ACHN (cell line): Measurements from ENCODE around the gene HES1.
A peak's percentile ranks its signal among the peaks of the same experiment; 100 is the strongest.
"Not testable (repeated sequence)": the region's sequence is repeated elsewhere in the genome, so short reads cannot be mapped to it uniquely, and the experiment has no call there.

Experiments used
- DNase-seq: peaks from one replicate; pipeline ENCODE4 v3.0.0-alpha.2; 2015
- in situ Hi-C: cut with HindIII; loops from 2 replicates; pipeline ENCODE4 v1.10.0; 2017; ENCODE audit warnings: low sequenced_read_pairs, low pct_ligation_motif_present, low pct_unique_long_range_greater_than_20kb

The HES1 gene

DNA sequence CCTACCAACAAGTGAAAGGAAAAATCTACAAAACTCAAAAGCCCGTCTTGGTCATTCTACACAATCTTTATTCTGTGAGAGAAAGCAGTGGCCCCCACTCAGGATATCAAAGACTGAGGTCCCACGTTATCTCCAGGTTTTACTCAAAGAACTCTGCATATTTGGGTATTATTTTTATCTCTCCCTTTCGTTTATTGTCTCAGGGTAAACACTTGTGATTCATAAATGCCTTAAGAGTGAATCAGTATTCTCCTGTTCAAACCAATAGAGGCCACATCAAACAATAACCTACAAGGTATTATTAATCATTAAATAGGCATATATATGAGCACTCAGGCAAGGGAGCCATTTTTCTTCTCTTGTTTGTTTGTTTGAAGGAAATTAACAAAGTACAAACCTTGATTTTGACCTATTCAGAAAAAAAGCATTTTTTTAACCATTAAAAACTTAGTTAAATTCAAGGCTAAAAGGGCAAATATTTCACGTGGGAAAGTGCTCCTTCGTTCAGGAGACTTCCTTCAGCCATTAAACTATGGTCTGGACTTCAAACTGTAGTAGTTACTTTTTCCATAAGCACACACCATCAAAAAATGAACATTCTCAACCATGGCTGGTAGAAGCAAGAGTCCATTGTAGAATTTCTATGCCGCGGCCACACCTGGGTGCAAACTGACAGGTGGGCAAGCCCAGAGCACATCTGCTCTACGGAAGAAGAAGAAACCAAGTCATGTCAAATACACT is 13.9 kb upstream of the HES1 start:
- in situ Hi-C loops, result no loop called here

DNA sequence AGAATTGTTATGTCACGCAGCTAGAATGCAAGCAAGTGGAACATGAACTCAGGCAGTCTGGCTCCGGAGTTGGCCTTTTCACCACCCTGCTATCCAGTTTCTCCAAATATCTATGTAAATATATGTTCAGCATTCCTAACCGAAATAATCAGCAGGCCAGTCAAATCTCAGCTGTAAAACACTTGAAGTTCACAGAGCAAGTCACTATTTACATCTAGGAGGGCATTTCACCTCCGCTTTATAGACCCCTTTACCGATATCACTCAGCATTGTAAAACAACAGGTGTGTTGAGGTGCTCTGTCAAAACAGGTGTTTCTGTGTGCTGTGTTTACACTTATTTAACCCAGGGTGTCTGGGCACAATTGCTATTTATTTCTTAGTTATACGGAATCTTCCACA is 12.2 kb upstream of the HES1 start:
- DNase-seq, result no peak
- in situ Hi-C loops, result no loop called here

More for the DNA sequence above, 13.9 kb upstream of the HES1 start:
- DNase-seq, result peak; percentile 53

DNA sequence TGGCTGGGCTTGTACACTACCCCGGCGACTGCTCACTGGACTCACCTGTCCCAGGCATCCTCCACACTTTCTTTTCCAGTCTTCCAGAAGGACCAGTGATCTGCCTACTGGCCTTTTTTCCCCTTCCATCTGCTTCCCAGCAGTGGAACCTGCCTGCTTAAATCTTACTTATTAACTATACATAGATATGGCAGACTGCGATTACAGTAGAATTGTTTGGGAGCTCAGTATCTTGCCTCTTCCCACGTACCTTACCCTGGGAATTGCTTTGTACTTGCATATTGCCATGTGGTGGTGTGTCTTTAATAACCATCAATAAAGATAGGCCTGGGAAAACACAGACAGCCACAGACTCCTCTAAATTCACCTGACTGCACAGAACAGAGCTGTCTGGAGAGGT is 11.8 kb upstream of the HES1 start:
- in situ Hi-C loops, result no loop called here
- no peak for DNase-seq

DNA sequence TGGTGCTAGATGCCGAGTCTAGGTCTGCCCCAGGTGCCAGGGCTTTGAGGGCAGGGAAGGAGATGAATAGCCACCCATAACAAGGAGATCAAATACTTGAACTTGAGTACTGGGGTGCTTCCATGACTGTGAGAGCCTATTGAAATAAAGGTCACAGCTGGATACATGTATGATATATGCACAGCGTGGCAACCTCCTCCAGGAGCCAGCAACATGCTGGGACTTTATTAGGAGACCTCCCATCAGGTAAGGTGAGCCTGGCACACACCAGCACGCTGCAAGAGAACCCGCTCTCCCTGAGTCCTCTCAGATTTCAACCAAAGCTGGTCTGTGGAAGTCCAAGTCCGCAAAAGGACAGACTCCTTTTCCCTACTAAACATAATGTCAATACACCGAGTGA is 10.5 kb upstream of the HES1 start:
- in situ Hi-C loops, result no loop called here
- DNase-seq, result no peak

DNA sequence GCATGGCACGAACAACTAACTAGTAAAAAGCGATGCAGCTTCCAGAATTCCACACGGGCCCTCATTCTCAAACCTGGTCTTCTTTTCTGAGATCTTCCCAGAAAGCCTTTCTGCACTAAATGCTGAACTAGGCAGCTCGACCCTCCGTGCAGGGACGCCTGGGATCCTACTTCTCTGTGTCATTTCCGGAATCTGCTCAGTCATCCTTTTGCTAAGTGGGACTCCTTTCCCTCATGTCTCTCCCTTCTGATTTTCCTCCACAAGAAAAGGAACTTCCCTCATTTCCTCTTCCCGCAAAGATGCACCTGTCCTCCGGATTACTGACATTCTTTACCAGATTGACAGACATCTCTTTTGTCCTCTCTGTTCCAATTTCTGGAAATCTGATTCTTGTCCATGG is 9.2 kb upstream of the HES1 start:
- DNase-seq, result no peak
- in situ Hi-C loops, result no loop called here

DNA sequence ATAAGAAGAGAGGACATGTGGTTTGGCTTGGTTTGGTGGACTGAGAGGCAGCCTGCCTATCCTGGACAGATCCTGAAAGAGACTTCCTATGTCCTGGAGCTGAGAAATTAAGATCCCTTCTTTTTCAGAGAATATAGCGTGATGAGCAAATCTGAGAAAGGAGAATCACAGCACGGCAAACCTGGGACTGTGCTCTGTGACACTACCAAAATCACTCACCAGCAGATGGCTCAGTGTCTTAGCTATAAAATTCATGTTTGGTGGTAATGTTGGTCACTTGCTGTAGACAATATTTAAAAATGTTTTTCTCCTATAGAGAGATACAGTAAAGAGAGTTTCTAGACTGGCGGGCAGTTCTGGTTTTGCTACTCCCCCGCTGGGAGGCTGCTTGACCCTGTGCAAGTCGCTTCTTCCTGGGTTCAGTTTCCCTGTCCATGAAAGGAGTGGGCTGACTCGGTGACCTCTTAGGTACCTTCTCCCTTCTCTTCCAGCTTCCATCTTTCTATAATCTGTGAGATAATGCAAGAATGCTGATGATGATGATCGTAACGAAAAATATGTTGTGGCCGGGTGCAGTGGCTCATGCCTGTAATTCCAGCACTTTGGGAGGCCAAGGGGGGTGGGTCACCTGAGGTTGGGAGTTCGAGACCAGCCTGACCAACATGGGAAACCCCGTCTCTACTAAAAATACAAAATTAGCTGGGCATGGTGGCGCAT is 7.6 kb upstream of the HES1 start:
- DNase-seq, result no peak
- in situ Hi-C loops, result no loop called here

DNA sequence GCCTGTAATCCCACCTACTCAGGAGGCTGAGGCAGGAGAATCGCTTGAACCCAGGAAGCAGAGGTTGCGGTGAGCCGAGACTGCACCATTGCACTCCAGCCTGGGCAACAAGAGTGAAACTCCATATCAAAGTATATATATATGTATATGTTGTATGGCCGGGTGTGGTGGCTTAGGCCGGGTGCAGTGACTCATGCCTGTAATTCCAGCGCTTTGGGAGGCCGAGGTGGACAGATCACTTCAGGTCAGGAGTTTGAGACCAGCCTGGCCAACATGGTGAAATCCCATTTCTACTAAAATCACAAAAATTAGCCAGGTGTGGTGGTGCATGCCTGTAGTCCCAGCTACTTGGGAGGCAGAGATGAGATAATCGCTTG is 7.0 kb upstream of the HES1 start:
- in situ Hi-C loops, DNase-seq: not testable (repeated sequence)

DNA sequence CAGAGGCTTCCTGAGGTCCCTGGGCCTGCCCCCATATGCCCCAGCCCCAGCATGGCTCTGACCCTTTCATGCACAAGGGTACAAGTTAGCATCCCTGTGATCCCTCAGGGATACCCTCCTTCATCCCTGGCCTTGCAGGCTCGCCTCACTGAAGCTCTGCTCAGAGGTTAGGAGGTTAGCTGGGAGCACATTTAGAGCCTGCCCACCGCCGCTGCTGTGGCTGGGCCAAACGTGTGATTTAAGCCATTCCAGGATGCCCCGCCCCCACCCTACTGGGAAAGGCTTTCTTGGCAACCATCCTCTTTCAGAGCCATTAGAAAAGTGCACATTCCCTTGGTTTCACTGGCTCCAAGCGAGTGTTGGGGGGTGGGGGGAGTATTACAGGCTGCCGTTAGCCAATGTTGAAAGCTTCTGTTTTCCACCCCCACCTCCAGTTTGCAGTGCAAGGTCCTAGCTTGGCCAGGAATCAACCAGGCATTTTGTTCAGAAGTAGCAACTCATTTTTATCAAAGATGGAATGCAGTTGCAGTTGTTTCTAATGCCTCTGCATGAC is 6.3 kb upstream of the HES1 start:
- DNase-seq, result no peak
- in situ Hi-C loops, result no loop called here

DNA sequence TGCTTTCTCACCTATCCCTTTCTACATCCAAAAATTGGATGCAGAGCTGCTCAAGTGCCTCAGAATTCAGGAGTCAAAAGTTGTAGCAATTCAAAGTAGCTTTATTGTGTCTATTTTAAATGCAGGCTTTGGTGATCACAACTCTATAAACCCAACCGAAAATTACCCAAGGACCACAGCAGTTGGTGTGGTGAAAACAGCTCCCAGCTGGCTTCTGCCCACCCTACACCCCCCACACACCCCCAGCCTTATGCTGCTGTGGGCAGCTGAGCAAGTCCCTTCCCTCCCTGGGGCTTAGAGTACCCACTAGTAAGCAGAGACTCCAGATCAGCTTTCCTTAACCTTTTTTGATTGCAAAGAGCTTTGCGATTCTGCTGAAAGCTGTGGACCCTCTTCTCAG is 5.8 kb upstream of the HES1 start:
- DNase-seq, result no peak
- in situ Hi-C loops, result no loop called here

DNA sequence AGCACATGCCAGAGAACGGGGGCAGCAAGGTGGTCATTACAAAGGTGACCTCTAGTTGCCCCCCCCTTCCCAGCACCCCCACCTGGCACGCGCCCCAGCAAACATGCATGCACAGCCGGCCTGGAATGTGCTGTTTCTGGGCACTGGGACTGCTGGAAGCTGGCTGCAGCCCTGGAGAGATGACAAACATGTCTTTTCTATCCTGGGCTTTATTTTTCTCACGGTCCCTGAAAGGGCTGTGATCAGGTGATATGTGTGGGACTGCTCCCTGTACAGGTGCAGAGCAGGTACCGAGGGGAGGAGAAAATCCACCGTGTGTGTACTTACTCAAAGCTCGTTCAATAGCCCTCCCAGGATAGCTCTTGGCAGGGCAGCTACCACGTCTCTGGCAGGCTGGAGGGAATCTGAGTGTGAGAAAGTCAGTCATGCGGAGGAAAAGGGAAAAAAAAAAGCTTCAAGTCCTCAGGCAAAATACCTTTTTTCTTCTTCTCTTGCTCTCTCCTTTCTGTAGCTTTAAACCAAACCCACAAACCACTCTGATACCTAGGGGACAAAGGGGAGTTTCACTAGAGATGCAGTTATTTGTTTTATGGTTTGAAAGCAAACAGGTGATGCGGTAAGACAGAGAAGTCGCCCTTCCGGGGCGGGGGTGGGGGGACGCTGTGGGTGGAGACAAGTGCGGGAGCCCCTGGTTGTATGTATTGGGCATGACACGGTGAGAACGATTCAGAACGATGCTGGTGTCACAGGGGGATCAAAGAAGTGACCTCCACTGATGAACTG is 5.0 kb upstream of the HES1 start:
- DNase-seq, result peak; percentile 49
- in situ Hi-C loops, result no loop called here

DNA sequence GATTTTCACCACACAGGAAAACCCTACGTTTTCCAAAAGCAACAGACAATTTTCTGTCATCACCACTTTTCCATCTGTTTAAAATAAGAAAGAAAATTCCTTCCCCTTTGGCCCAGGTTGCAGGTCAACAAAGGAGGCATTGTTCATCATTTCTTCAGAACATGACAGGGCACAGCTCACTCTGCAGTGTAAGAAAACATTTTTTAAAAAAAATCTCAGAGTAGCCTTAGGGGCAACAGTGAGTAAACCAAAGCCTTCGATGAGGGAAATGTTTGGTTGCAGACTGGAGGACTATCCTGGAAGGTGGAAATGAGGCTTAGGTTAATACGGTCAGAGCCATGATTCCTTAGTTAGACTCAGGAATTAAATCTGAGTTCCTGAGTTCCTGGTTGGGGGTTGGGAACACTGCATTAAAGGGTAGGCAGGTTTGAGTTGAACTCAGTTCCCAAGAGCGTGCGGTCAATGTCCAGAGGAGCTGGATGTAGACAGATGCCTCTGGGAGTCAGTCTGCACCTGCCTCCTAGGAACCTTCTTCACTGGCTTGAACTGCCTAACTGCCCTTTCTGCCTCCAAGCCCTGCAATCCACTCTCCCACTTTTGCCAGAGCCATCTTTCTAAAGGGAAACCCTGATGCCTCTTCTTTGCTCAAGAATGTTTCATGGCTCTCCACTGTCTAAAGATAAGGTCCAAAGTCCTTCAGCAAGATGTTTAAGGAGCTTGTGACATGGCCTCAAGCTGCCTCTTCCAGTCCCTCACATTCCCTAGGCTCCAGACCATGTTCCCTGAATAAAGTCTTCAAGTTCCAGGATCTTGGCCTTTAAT is 3.3 kb upstream of the HES1 start:
- no peak for DNase-seq
- in situ Hi-C loops, result no loop called here

DNA sequence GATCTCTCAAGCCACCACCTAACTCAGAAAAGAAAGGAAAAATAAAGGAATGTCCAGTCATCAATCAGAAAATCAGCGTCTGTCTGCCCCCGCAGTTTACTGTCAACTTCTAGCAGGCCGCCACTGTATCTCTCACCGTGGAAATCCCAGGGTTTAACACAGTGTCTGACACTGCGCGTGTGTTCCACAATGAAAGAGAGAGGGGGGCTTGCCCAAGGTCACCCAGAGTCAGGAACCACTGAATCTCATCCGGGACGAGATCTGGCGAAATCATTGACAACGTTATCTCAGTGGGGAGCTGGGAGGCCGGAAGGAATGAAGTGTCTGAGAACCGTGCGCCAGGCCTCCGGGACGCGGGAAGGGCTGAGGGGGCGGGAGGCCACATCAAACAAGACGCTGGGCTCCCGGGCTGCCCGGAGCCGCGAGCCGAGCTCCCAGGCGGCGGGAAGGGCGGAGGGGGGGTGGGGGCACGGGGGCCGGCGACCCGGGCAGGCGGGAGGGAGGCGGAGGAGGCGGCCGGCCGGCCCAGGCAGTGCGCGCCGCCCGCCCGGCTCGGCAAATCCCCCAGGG is 2.2 kb upstream of the HES1 start:
- in situ Hi-C loops, result no loop called here
- DNase-seq, result peak; percentile 55

DNA sequence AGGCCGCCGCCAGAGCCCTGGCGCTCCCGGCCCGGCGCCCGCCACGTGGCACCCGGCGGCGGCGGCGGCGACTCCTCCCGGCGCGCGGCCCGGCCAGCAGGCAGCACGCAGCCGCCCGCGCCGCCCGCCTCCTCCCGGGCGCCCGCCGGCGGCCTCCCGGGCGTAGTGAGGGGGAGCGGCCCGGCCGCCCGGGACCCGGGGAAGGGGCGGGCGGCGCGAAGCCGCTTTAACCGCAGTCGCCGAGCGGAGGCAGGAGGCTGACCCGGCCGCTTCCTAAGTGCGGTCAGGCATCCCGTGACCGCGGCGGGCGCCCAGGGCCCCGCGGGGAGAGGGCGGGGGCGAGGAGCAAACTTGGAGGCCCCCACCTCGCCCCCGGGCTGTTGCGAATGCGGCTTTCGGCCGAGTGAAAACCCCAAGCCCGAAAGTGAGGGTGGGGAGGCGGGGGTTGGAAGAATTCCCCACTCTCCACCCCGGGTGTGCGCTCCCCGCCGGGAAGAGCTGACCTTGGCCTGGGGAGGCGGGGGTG is 1.7 kb upstream of the HES1 start:
- peak; percentile 65 for DNase-seq
- in situ Hi-C loops, result no loop called here

DNA sequence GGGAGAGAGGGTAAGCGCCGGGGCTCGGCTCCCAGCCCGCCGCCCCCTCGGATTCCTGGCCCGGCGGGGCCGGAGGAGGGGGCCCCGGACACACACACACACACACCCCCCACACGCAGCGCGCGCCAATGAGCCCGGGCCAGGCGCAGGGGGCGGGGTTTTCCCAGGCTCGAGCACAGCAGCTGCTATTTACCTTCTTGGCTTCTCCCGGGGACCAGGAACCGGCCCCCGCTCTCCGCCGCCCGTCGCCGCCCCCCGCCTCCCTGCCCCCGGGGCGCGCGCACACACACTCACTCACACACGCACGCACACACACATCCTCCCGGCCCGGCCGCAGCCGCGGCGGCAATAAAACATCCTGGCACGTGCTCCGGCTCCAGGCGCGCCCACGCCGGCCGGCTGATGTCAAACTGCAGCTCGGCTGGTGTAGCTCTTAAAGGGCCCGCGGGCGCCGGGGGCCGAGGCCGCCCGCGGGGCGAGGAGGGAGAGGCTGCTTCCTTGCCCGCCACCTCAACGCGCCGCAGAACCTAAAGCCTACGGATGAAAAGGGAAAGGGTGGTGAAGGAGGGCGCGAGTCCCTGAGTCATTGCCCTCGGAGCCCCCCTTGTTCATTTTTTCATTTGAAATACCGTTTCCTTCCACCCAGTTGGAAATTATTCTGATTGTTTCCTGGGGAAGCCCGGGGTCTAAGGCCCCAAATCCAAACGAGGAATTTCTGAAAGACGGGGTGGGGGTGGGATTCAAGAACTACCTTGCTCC is 1.0 kb upstream of the HES1 start:
- in situ Hi-C loops, result no loop called here
- DNase-seq, result peak; percentile 86

DNA sequence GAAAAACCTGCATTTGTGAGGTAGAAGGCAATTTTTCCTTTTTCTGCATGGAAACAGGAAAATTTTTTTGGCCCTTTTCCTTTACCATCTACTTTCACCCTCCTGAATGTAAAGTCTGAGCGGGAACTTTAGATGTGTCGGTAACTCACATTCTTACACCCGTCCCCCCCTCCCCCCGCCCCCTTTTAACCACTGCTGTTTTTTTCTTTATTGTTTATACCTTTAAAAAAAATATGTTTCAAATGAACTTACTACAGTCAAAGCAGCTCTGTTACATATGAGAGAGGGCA is 487 bp upstream of the HES1 start:
- peak; percentile 29 for DNase-seq
- in situ Hi-C loops, result no loop called here

DNA sequence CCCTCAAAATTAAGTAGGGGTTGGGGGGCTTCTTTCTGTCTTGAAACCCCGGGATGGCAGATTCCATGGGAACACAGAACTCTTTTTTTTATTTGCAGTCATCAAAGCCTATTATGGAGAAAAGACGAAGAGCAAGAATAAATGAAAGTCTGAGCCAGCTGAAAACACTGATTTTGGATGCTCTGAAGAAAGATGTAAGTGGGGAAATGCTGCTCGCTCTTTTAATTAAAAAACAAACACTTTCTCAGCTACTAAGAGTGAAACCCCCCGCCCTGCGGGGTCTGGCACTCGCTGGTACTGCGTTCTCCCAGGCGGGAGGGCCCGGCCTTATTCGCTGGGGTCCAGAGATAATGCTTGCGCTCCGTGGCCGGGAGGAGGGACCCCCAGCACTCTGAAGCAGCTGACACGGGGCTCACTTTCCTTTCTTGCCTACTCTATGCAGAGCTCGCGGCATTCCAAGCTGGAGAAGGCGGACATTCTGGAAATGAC is 615 bp downstream of the HES1 start:
- DNase-seq, result no peak
- in situ Hi-C loops, result no loop called here

DNA sequence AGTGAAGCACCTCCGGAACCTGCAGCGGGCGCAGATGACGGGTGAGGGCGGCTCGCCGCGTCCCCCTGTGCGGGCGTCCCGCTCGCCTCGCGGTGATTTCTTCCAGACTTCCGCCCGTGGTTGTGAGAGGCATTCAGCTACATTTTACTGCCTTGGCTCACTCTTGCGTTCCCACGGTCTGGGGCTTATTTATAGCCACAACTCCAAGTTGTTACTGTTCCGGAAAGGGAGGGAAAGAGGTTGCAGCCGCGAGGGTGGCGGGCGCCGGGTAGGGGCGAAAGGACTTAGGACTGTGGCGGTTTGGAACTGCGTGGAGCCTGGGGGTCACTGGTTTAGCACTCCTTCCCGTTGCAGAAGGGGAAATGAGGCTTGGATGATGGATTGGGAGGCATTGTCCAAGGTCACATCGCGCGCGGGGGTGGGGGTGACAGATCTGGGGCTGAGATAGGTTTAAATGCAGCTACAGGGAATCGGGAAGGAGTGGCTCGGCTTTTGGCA is 1.1 kb downstream of the HES1 start:
- in situ Hi-C loops, result no loop called here
- peak; percentile 48 for DNase-seq
